GM12891 (cell line): ENCODE measurements around the gene TRDMT1.

Source experiments
- POLR2A ChIP-seq: IDR thresholded peaks from 2 replicates; pipeline ENCODE4 v1.6.1; 2011; ENCODE audit warnings: low read depth, low read length, control low read depth
- POLR2AphosphoS5 ChIP-seq: IDR thresholded peaks from 2 replicates; pipeline ENCODE4 v1.6.1; 2011; ENCODE audit warnings: low read depth, low read length, control low read depth
- POU2F2 ChIP-seq: IDR thresholded peaks from 2 replicates; pipeline ENCODE4 v1.6.1; 2011; ENCODE audit warnings: low read depth, mild to moderate bottlenecking, control low read depth, low read length, moderate library complexity
- SPI1 ChIP-seq: IDR thresholded peaks from 2 replicates; pipeline ENCODE4 v1.6.1; 2011; ENCODE audit warnings: low read depth, low read length, control low read depth
- TAF1 ChIP-seq: IDR thresholded peaks from 2 replicates; pipeline ENCODE4 v1.6.1; 2011; ENCODE audit warnings: low read depth, low read length, control low read depth

DNA sequence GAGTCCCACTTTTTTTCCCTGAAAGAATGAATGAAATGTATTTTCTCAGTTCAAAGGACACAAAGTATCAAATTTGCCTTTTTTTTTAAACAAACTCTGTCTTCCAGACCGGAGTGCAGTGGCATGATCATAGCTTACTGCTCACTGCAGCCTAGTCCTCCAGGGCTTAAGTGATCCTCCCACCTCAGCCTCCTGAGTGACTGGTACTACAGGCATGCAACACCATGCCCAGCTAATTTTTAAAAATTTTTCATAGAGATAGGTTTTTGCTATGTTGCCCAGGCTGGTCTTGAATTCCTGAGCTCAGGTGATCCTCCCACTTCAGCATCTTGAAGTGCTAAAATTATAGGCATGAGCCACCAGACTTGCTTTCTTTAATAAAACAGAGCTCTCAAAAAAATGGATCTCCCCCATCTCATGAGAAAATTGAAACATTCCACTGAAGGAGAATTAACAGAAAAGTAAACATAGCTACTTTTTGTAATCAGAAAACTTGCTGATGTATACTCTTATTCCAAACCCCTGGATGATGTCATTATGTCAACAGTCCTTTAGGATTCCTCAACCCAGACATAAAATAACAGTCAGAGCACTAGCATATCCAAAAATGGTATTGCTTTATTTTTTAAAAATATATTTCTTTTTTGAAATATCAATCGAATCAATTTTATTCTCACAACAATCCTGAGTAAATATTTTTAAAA is 12.3 kb upstream of the TRDMT1 start:
- TF ChIP-seq POLR2A (no peak), TAF1 (no peak), POLR2AphosphoS5 (no peak), POU2F2 (no peak), SPI1 (no peak)
